Glomerular visceral epithelial cell (primary cell): Measurements from ENCODE around the gene UNC13C.

Source experiments
- DNase-seq: peaks from one replicate; pipeline ENCODE4 v3.0.0-alpha.2; 2016; ENCODE audit errors: extremely low spot score

Gene UNC13C

GRCh38 chr15:54567408-54568035, 589.3 kb downstream of the UNC13C start:
- DNase-seq, result no peak

- DNase-seq, result no peak
These were observed 590.1 kb downstream of the UNC13C start for GRCh38 chr15:54568381-54568780.

- DNase-seq, result no peak
These were observed 593.3 kb downstream of the UNC13C start for GRCh38 chr15:54571576-54571975.

- no peak for DNase-seq
These were observed 597.3 kb downstream of the UNC13C start for GRCh38 chr15:54575586-54575985.

GRCh38 chr15:54576298-54576935, 598.2 kb downstream of the UNC13C start:
- DNase-seq, result no peak

GRCh38 chr15:54577476-54578250, 599.4 kb downstream of the UNC13C start:
- DNase-seq, result no peak

GRCh38 chr15:54579855-54580254, 601.6 kb downstream of the UNC13C start:
- no peak for DNase-seq

GRCh38 chr15:54580643-54581042, 602.4 kb downstream of the UNC13C start:
- no peak for DNase-seq

- DNase-seq, result no peak
These were observed 604.8 kb downstream of the UNC13C start for GRCh38 chr15:54582863-54583643.

GRCh38 chr15:54585063-54585462, 606.8 kb downstream of the UNC13C start:
- DNase-seq, result no peak

- no peak for DNase-seq
These were observed 615.9 kb downstream of the UNC13C start for GRCh38 chr15:54594115-54594514.

GRCh38 chr15:54599386-54599785, 621.1 kb downstream of the UNC13C start:
- no peak for DNase-seq

- no peak for DNase-seq
These were observed 626.8 kb downstream of the UNC13C start for GRCh38 chr15:54605043-54605442.

GRCh38 chr15:54605556-54605955, 627.3 kb downstream of the UNC13C start:
- no peak for DNase-seq

- DNase-seq, result no peak
These were observed 630.9 kb downstream of the UNC13C start for GRCh38 chr15:54608876-54609835.

GRCh38 chr15:54618120-54618519, 639.9 kb downstream of the UNC13C start:
- DNase-seq, result no peak

GRCh38 chr15:54619180-54619579, 640.9 kb downstream of the UNC13C start:
- no peak for DNase-seq

GRCh38 chr15:54620916-54621315, 642.7 kb downstream of the UNC13C start:
- DNase-seq, result no peak

- no peak for DNase-seq
These were observed 657.9 kb downstream of the UNC13C start for GRCh38 chr15:54636147-54636546.

GRCh38 chr15:54638666-54639065, 660.4 kb downstream of the UNC13C start:
- DNase-seq, result no peak

- DNase-seq, result no peak
These were observed 662.6 kb downstream of the UNC13C start for GRCh38 chr15:54640873-54641272.
